Brain microvascular endothelial cell (primary cell): ENCODE data around the gene RDX.

Source experiments
- DNase-seq: peaks from one replicate; pipeline ENCODE4 v3.0.0-alpha.2; 2020
- H3K27ac ChIP-seq: fragments of 250-450 bp; sonication (Bioruptor Pico); 2 replicates; pipeline ENCODE4 v1.5.1; 2020; ENCODE audit warnings: mild to moderate bottlenecking, moderate library complexity
- H3K27me3 ChIP-seq: fragments of 250-450 bp; sonication (Bioruptor Pico); replicated peaks from 2 replicates; pipeline ENCODE4 v1.5.1; 2020; ENCODE audit warnings: mild to moderate bottlenecking
- H3K36me3 ChIP-seq: fragments of 250-450 bp; sonication (Bioruptor Pico); replicated peaks from 2 replicates; pipeline ENCODE4 v1.5.1; 2020; ENCODE audit warnings: mild to moderate bottlenecking
- H3K4me3 ChIP-seq: 2 replicates; pipeline ENCODE4 v1.5.1; 2011; ENCODE audit warnings: low read depth, mild to moderate bottlenecking, control low read depth, low read length, moderate library complexity
- in situ Hi-C: cut with HindIII; loops from 2 replicates; pipeline ENCODE4 v1.10.0; 2017; ENCODE audit warnings: low sequenced_read_pairs, low pct_ligation_motif_present
- TF ChIP-seq, protein P1 (sequence below): IDR thresholded peaks from 2 replicates; pipeline ENCODE4 v1.5.1; 2011; ENCODE audit warnings: low read depth, mild to moderate bottlenecking, moderate library complexity, low read length, control low read depth, inconsistent platforms; ENCODE audit errors: missing control alignments

Gene RDX

DNA sequence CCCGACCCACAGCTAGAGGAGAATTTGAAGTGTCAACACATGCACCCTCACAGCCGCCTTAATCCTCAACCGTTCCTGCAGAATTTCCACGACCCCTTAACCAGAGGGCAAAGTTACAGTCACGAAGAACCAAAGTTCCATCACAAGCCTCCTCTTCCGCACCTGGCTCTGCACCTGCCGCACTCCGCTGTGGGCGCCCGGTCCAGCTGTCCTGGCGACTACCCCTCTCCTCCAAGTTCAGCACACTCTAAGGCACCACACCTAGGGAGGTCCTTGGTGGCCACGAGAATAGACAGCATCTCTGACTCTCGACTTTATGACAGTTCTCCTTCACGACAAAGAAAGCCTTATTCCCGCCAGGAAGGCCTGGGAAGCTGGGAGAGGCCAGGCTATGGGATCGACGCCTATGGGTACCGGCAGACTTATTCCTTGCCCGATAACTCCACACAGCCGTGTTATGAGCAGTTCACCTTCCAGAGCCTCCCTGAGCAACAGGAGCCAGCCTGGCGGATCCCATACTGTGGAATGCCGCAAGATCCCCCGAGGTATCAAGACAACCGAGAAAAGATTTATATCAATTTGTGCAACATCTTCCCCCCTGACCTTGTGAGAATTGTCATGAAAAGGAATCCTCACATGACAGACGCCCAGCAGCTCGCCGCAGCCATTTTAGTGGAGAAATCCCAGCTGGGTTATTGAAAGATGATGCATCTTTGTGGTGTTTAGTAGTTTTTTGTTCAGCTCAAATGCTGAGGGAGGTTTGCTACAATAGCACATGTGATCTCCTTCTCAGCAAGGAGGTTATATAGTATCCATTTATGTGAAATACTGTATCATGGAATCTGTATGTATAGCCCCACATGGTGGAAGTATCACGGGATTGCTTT, 131.1 kb downstream of the RDX start:
- H3K36me3 ChIP-seq, result peaks cover 45% of the 10 kb centered on the region
- H3K4me3 ChIP-seq, result no peak overlapping the region
- in situ Hi-C loops, result no loop called here
- no peak overlapping the region for H3K27ac ChIP-seq
- no peaks in the 10 kb centered on the region for H3K27me3 ChIP-seq
- DNase-seq, result no peak
- TF ChIP-seq, protein P1, sequence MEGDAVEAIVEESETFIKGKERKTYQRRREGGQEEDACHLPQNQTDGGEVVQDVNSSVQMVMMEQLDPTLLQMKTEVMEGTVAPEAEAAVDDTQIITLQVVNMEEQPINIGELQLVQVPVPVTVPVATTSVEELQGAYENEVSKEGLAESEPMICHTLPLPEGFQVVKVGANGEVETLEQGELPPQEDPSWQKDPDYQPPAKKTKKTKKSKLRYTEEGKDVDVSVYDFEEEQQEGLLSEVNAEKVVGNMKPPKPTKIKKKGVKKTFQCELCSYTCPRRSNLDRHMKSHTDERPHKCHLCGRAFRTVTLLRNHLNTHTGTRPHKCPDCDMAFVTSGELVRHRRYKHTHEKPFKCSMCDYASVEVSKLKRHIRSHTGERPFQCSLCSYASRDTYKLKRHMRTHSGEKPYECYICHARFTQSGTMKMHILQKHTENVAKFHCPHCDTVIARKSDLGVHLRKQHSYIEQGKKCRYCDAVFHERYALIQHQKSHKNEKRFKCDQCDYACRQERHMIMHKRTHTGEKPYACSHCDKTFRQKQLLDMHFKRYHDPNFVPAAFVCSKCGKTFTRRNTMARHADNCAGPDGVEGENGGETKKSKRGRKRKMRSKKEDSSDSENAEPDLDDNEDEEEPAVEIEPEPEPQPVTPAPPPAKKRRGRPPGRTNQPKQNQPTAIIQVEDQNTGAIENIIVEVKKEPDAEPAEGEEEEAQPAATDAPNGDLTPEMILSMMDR, result no peak

DNA sequence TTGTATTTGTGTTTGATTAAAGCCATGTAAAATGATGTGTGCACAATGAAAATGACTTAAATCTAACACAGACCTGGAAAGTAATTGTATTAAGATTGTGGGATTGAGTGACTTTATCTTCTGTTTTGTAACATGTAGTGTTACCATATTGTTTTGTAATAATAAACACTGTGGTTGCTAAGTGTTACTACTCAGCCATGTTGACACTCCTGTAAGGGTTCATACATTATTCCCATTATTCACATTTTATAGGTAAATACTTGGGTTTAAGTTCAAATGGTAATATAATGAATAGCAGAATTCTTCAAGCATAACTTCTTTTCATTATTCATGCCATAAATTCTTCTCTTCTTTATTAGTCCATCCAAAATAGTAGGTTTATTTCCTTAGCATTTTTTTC, 134.2 kb downstream of the RDX start:
- peaks cover 55% of the 10 kb centered on the region for H3K36me3 ChIP-seq
- in situ Hi-C loops, result no loop called here

DNA sequence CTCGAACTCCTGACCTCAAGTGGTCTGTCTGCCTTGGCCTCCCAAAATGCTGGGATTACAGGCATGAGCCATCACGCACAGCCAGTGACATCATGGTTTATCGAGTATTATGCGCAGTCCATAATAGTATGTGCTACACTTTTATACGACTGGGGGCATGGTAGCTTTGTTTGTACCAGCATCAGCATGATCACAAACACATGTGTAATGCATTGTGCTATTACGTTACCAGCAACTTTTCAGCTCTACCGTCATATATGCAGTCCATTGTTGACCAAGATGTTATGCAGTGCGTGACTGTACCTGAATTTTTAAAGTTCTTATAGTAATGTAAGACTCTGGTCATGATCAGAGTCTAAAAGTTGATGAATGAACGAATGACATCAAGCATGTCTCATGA, 135.4 kb downstream of the RDX start:
- peaks cover 59% of the 10 kb centered on the region for H3K36me3 ChIP-seq
- TF ChIP-seq, protein P1, result no peak
- no peak overlapping the region for H3K4me3 ChIP-seq
- H3K27me3 ChIP-seq, result no peaks in the 10 kb centered on the region
- no peak for DNase-seq
- H3K27ac ChIP-seq, result no peak overlapping the region
- in situ Hi-C loops, result no loop called here

More for the DNA sequence above, 134.2 kb downstream of the RDX start:
- H3K27ac ChIP-seq, result peak overlapping the region; percentile 41
- no peak for DNase-seq
- no peaks in the 10 kb centered on the region for H3K27me3 ChIP-seq
- TF ChIP-seq, protein P1, result no peak
- no peak overlapping the region for H3K4me3 ChIP-seq

DNA sequence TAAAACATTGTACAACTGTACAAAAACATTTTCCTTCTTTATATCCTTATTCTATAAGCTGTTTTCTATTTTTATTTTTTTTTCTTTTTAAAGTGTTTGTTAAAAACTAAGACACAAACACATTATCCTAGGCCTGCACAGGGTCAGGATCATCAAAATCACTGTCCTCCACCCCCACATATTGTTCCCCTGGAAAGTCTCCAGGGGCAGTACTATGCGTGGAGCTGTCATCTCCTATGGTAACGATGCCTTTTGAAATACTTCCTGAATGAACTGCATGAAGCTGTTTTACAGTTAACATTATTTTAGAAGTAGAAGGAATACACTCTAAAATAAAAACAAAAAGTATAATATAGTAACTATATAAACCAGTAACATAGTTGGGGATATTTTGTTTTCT, 136.0 kb downstream of the RDX start:
- H3K27ac ChIP-seq, result no peak overlapping the region
- H3K27me3 ChIP-seq, result no peaks in the 10 kb centered on the region
- TF ChIP-seq, protein P1, result no peak
- DNase-seq, result no peak
- H3K4me3 ChIP-seq, result no peak overlapping the region
- in situ Hi-C loops, result no loop called here
- peaks cover 54% of the 10 kb centered on the region for H3K36me3 ChIP-seq

DNA sequence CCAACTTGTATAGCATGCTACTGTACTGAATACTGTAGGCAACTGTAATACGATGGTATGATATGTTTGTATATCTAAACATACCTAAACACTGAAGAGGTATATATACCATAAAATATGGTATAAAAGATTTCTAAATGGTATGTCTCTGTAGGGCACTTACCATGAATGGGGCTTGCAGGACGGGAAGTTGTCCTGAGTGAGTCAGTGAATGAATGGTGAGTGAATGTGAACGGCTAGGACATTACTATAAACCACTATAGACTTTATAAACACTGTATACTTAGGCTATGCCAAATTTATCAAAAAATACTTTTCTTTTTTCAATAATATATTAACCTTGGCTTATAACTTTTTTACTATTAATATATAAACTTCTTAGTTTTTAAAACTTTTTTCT, 136.4 kb downstream of the RDX start:
- in situ Hi-C loops, result no loop called here
- peaks cover 50% of the 10 kb centered on the region for H3K36me3 ChIP-seq
- TF ChIP-seq, protein P1, result no peak

More for the DNA sequence above, 136.4 kb downstream of the RDX start:
- no peak overlapping the region for H3K4me3 ChIP-seq
- peak overlapping the region; percentile 62 for H3K27ac ChIP-seq
- H3K27me3 ChIP-seq, result no peaks in the 10 kb centered on the region
- peak; percentile 44 for DNase-seq
